Esophagus squamous epithelium (tissue), 4 donors: ENCODE data around the gene VTN.

ENCODE experiments used
- CTCF ChIP-seq, 6 experiments: fragments of 450-650 bp in 4 of 6; fragments of 200-600 bp in 2 of 6; sonication (generic) in 2 of 6; IDR thresholded peaks; one replicate each; pipeline ENCODE4 v1.5.1; 2016 to 2019; ENCODE audit warnings: antibody characterized with exemption in 6 of 6, mild to moderate bottlenecking in 4 of 6, moderate library complexity in 4 of 6
- POLR2A ChIP-seq, 4 donors: fragments of 450-650 bp; IDR thresholded peaks; one replicate each; pipeline ENCODE4 v1.6.1; 2017; ENCODE audit warnings: antibody characterized with exemption in 4 of 4, mild to moderate bottlenecking in 4 of 4, moderate library complexity in 3 of 4

DNA sequence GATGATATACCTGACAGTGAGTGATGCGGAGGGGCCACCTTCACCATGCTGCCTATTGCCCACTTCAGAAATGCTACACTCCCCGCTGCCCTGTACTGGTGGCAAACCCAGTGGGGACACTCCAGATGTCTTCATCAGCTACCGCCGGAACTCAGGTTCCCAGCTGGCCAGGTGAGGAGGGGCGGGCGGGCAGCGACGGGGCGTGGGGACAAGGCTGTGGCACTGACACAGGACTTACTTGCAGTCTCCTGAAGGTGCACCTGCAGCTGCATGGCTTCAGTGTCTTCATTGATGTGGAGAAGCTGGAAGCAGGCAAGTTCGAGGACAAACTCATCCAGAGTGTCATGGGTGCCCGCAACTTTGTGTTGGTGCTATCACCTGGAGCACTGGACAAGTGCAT lies 18.0 kb upstream of the VTN start:
- TF ChIP-seq CTCF (IDR thresholded peaks at IDR 0.05) (no peak), POLR2A (IDR thresholded peaks at IDR 0.05) (no peak)
